Sigmoid colon (tissue), 7 donors: ENCODE results near the gene FOXP1. TPM values are rescaled to one million over a fixed set of nuclear protein-coding genes. Genes with fewer than 3 reads are reported as not detected.

ENCODE experiments used
- DNase-seq: peaks from one replicate; pipeline ENCODE4 v3.0.0-alpha.2; 2019
- H3K27ac ChIP-seq, 4 donors: fragments of 200-600 bp; sonication (generic); one replicate each; pipeline ENCODE4 v1.5.1; 2016 to 2019; ENCODE audit warnings: mild to moderate bottlenecking in 1 of 4
- H3K27me3 ChIP-seq, 3 donors: fragments of 200-600 bp; sonication (generic); one replicate each; pipeline ENCODE4 v1.5.1; 2019; ENCODE audit warnings: mild to moderate bottlenecking in 1 of 3
- H3K36me3 ChIP-seq, 4 donors: fragments of 200-600 bp; sonication (generic); one replicate each; pipeline ENCODE4 v1.5.1; 2016 to 2019
- H3K4me1 ChIP-seq, 4 donors: fragments of 200-600 bp; sonication (generic); one replicate each; pipeline ENCODE4 v1.5.1; 2017 to 2019
- H3K4me3 ChIP-seq, 4 donors: fragments of 200-600 bp; sonication (generic); one replicate each; pipeline ENCODE4 v1.5.1; 2017 to 2019; ENCODE audit warnings: mild to moderate bottlenecking in 2 of 4, moderate library complexity in 1 of 4
- H3K9me3 ChIP-seq, 4 donors: fragments of 200-600 bp in 3 of 4; sonication (generic) in 3 of 4; one replicate each; pipeline versions ENCODE4 v1.5.1 to v1.6.1; 2013 to 2019
- EP300 ChIP-seq, 4 donors: sonication (generic); formaldehyde crosslinking; IDR thresholded peaks; one replicate each; pipeline ENCODE4 v1.6.1; 2017; ENCODE audit warnings: antibody characterized with exemption in 4 of 4
- POLR2A ChIP-seq, 2 donors: fragments of 450-650 bp; IDR thresholded peaks; one replicate each; pipeline ENCODE4 v1.6.1; 2016; ENCODE audit warnings: antibody characterized with exemption in 2 of 2, mild to moderate bottlenecking in 2 of 2, moderate library complexity in 2 of 2
- POLR2AphosphoS5 ChIP-seq, 4 donors: sonication (generic); formaldehyde crosslinking; IDR thresholded peaks; one replicate each; pipeline ENCODE4 v1.6.1; 2017; ENCODE audit warnings: antibody characterized with exemption in 4 of 4
- WGBS, 2 donors: extraction: QIAGEN DNeasy Blood & Tissue Kit; methylation state at CpG; one replicate each; pipeline ENCODE4 v1.1.7; 2013; 5-methylcytosine and 5-hydroxymethylcytosine counted together
- intact Hi-C: fragments of 100-400 bp; cut with DNase I; formaldehyde crosslinking; loops from one replicate; pipeline ENCODE4 v1.15.1; 2023
- polyA plus RNA-seq, 3 donors: library from polyadenylated mRNA; stranded (reverse); fragments of 200-250 nt; gene quantifications; one replicate each; pipeline ENCODE4 v1.2.3, GENCODE V29; 2013
- total RNA-seq, 4 donors: library from RNA; depleted of rRNA; stranded (reverse); fragments of >200 nt; gene quantifications; one replicate each; pipeline ENCODE4 v1.1.0, GENCODE V29; 2016
- TF ChIP-seq, protein P1 (sequence below), 4 experiments: fragments of 450-650 bp in 3 of 4; fragments of 200-600 bp in 1 of 4; IDR thresholded peaks; one replicate each; pipeline ENCODE4 v1.5.1; 2016 to 2019; ENCODE audit warnings: antibody characterized with exemption in 4 of 4, mild to moderate bottlenecking in 3 of 4, moderate library complexity in 2 of 4
- donor health status: healthy with polysubstance abuse.
- donor health status: Bipolar disorder and iron deficiency.
- donor health status: healthy.

The FOXP1 gene
- total and polyA plus RNA-seq, 7 donors: 13.8 to 232 (median 139) TPM

DNA sequence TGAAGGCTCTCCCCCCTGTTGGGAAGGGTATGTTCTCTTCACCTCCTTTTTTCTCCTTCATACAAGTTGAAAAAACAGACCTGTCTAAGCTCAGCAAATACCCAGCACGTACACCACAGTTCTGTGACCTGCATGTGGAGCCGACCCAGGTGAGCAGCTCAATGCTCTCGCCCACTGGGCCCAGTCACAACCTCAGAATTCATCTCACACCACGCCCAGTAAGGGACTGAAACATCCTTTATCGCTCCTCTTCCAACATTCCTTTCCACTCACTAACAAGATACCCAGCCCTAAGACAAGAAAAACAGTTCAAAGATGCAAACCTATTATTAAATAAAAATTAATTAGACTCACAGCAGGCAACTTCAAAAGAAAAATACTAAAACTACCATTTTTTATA lies 68.9 kb downstream of the FOXP1 start:
- Histone ChIP-seq H3K27me3 (no peaks in the 10 kb centered on the region), H3K27ac (peak overlapping the region in 1 of 4 donors; percentile 65), H3K9me3 (no peaks in the 10 kb centered on the region), H3K4me3 (no peak overlapping the region), H3K4me1 (peaks cover 0 to 65% (median 35%) of the 10 kb centered on the region in 4 donors), H3K36me3 (no peaks in the 10 kb centered on the region)
- WGBS, 2 donors: 92 to 95% methylated on average over 5 of the region's 5 CpGs
- intact Hi-C loops: no loop called here
- no peak for DNase-seq
- no peak for TF ChIP-seq POLR2A (IDR thresholded peaks at IDR 0.05)
- no peak for TF ChIP-seq EP300 (IDR thresholded peaks at IDR 0.05)
- TF ChIP-seq POLR2AphosphoS5 (IDR thresholded peaks at IDR 0.05): no peak
- TF ChIP-seq, protein P1, sequence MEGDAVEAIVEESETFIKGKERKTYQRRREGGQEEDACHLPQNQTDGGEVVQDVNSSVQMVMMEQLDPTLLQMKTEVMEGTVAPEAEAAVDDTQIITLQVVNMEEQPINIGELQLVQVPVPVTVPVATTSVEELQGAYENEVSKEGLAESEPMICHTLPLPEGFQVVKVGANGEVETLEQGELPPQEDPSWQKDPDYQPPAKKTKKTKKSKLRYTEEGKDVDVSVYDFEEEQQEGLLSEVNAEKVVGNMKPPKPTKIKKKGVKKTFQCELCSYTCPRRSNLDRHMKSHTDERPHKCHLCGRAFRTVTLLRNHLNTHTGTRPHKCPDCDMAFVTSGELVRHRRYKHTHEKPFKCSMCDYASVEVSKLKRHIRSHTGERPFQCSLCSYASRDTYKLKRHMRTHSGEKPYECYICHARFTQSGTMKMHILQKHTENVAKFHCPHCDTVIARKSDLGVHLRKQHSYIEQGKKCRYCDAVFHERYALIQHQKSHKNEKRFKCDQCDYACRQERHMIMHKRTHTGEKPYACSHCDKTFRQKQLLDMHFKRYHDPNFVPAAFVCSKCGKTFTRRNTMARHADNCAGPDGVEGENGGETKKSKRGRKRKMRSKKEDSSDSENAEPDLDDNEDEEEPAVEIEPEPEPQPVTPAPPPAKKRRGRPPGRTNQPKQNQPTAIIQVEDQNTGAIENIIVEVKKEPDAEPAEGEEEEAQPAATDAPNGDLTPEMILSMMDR (IDR thresholded peaks at IDR 0.05): no peak

DNA sequence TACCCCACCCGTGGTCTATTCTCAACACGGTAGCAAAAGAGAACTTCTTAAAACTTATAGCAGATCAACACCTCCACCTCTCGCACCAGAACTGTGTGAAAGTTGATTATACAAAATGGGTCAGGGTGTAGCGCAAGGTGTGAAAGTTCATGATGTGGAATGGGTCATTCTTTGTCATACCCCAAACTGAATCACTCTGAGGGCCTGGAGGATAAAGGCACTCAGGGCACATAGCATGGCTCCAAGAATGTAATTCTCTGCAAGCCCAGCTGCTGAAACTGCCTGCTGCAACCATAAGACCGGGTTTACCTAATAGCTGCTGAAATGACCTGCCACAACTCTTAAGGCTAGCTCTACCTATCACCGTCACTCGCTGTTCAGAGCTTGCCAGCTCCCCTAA lies 70.0 kb downstream of the FOXP1 start:
- H3K9me3 ChIP-seq: no peaks in the 10 kb centered on the region
- H3K27ac ChIP-seq: no peak overlapping the region
- intact Hi-C loops: no loop called here
- H3K36me3 ChIP-seq: no peaks in the 10 kb centered on the region
- 93 to 98% methylated on average over 7 of the region's 7 CpGs for WGBS, 2 donors
- peaks cover 0 to 62% (median 33%) of the 10 kb centered on the region in 4 donors for H3K4me1 ChIP-seq
- no peak for DNase-seq
- TF ChIP-seq POLR2A (IDR thresholded peaks at IDR 0.05) (no peak), POLR2AphosphoS5 (IDR thresholded peaks at IDR 0.05) (no peak), EP300 (IDR thresholded peaks at IDR 0.05) (no peak)
- TF ChIP-seq, protein P1 (IDR thresholded peaks at IDR 0.05): no peak
- H3K27me3 ChIP-seq: no peaks in the 10 kb centered on the region
- H3K4me3 ChIP-seq: no peak overlapping the region

DNA sequence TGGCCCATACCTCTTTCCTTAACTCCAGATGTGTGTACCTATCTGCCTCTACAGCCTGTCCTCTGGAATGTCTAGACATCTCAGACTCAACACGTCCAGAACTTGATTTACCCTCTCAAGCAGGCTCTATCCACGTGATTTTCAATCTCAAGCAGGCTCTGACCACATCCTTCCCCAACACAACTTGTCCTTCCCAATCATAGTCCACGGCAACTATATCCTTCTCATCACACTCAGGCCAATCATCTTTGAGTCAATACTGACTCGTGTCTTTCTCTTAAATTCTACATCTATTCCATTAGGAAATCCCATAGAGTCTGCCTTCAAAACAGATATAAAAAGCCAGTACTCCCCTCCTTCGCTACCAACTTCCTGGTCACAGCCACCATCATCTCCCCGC lies 70.4 kb downstream of the FOXP1 start:
- intact Hi-C loops: no loop called here
- H3K4me1 ChIP-seq: peaks cover 0 to 59% (median 33%) of the 10 kb centered on the region in 4 donors
- no peaks in the 10 kb centered on the region for H3K36me3 ChIP-seq
- H3K27ac ChIP-seq: no peak overlapping the region
- no peaks in the 10 kb centered on the region for H3K27me3 ChIP-seq
- no peak for DNase-seq
- no peak for TF ChIP-seq EP300 (IDR thresholded peaks at IDR 0.05)
- TF ChIP-seq POLR2A (IDR thresholded peaks at IDR 0.05): no peak
- TF ChIP-seq POLR2AphosphoS5 (IDR thresholded peaks at IDR 0.05): no peak
- TF ChIP-seq, protein P1 (IDR thresholded peaks at IDR 0.05): no peak
- no peaks in the 10 kb centered on the region for H3K9me3 ChIP-seq
- no peak overlapping the region for H3K4me3 ChIP-seq
- 79 to 91% methylated on average over 6 of the region's 6 CpGs for WGBS, 2 donors

DNA sequence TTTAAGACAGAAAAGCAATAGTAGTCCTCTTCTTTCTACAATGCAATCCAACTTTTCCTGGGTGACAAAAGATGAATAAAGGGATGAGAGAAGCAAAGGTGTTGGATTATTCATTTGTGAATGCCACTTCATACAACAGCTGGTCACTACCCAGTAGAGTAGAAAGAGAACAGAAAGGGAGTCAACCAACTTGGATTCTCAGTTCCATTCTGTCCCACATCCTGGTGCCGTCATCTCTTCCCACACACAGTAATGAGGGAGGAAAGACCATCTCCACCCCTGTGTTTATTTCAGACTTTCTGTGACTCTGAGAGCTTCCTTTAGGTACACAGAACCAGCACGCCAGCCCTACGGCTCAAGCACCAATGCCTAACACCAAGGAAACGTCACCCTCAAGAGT lies 71.0 kb downstream of the FOXP1 start:
- no peak for DNase-seq
- peaks cover 0 to 54% (median 33%) of the 10 kb centered on the region in 4 donors for H3K4me1 ChIP-seq
- intact Hi-C loops: no loop called here
- no peaks in the 10 kb centered on the region for H3K9me3 ChIP-seq
- no peak overlapping the region for H3K27ac ChIP-seq
- H3K27me3 ChIP-seq: no peaks in the 10 kb centered on the region
- H3K4me3 ChIP-seq: no peak overlapping the region
- TF ChIP-seq POLR2AphosphoS5 (IDR thresholded peaks at IDR 0.05): no peak
- TF ChIP-seq EP300 (IDR thresholded peaks at IDR 0.05): no peak
- TF ChIP-seq POLR2A (IDR thresholded peaks at IDR 0.05): no peak
- TF ChIP-seq, protein P1 (IDR thresholded peaks at IDR 0.05): no peak
- no peaks in the 10 kb centered on the region for H3K36me3 ChIP-seq
- 92 to 95% methylated on average over 4 of the region's 4 CpGs for WGBS, 2 donors

DNA sequence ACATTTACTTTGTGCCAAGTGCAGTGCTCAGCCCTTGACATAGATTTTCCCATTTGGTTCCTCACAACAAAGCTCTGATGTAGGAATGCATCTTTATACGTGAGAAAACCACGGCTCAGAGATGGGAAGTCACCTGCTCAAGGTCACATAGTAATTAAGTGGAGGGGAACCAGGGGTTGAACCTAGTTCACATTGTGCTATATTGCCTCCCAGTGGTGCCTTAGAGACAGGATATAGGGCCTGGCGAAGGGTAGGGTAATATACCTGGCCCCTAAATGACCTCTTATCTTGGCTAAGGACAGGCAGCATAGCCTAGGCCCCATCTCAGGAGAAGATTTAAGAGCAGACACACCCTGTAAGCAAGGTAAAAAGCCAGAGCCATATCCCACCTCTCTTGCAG lies 71.5 kb downstream of the FOXP1 start:
- Histone ChIP-seq H3K9me3 (no peaks in the 10 kb centered on the region), H3K27me3 (no peaks in the 10 kb centered on the region), H3K27ac (no peak overlapping the region), H3K36me3 (no peaks in the 10 kb centered on the region), H3K4me3 (no peak overlapping the region), H3K4me1 (peaks cover 0 to 50% (median 33%) of the 10 kb centered on the region in 4 donors)
- WGBS, 2 donors: 10 to 41% methylated on average over 3 of the region's 3 CpGs
- no peak for TF ChIP-seq POLR2A (IDR thresholded peaks at IDR 0.05)
- TF ChIP-seq POLR2AphosphoS5 (IDR thresholded peaks at IDR 0.05): no peak
- TF ChIP-seq, protein P1 (IDR thresholded peaks at IDR 0.05): no peak
- no peak for TF ChIP-seq EP300 (IDR thresholded peaks at IDR 0.05)
- no peak for DNase-seq
- intact Hi-C loops: no loop called here
